ENCODE measurements around the gene LAMTOR4. TPM values are rescaled to one million over a fixed set of nuclear protein-coding genes. Genes with fewer than 3 reads are reported as not detected.

LAMTOR4 gene
- total and polyA plus RNA-seq, 10 of the 15 experiments (the other 5 are each of a cell fraction or from before 2014, with no cell fraction given), result 73.4 to 297 (median 196) TPM

- TF ChIP-seq ZNF687 (IDR thresholded peaks at IDR 0.05), result 0 out of 2 replicates have a peak, but pooled peaks have one; percentile 15
- TF ChIP-seq IKZF2 (IDR thresholded peaks at IDR 0.05), result peak; percentile 81 to 84
- TF ChIP-seq ZNF217 (IDR thresholded peaks at IDR 0.05), result peak; percentile 96
- peak; percentile 58; the same call in 1 of the 2 replicates for TF ChIP-seq NFIC (IDR thresholded peaks at IDR 0.05; ENCODE audit: low read depth, low read length)
- peak; percentile 40; the same call in 1 of the 2 replicates for TF ChIP-seq YY1 (IDR thresholded peaks at IDR 0.05; ENCODE audit: low read depth, low read length)
- peak; percentile 68 for TF ChIP-seq SMARCA5 (IDR thresholded peaks at IDR 0.05)
- TF ChIP-seq ETV6 (conservative IDR thresholded peaks at IDR 0.05 in 1 of 2, IDR thresholded peaks at IDR 0.05 in 1 of 2; ENCODE audit: borderline replicate concordance in 1 of 2, low read depth in 1 of 2), result peak in 1 of 2 experiments; percentile 36; a peak in 2 of 4 replicates
- TF ChIP-seq EED (IDR thresholded peaks at IDR 0.05; ENCODE audit: low read depth), result peak; percentile 80
- TF ChIP-seq CBFB (IDR thresholded peaks at IDR 0.05; ENCODE audit: low read depth), result peak; percentile 60; the same call in 1 of the 2 replicates
- TF ChIP-seq IKZF1 (conservative IDR thresholded peaks at IDR 0.05), result peak; percentile 57; the same call in 1 of the 2 replicates
- TF ChIP-seq ZNF384 (IDR thresholded peaks at IDR 0.05; ENCODE audit: borderline replicate concordance, low read depth, low read length), result peak; percentile 75
- TF ChIP-seq ATF2 (IDR thresholded peaks at IDR 0.05; ENCODE audit: low read length), result peak; percentile 84
- peak; percentile 62 for TF ChIP-seq RUNX3 (IDR thresholded peaks at IDR 0.05; ENCODE audit: low read length)
- peak; percentile 63 for TF ChIP-seq SKIL (IDR thresholded peaks at IDR 0.05; ENCODE audit: low read depth, poor library complexity, severe bottlenecking)
- TF ChIP-seq MTA2 (IDR thresholded peaks at IDR 0.05; ENCODE audit: low read depth), result peak; percentile 68; the same call in 1 of the 2 replicates
- peak; percentile 77 for TF ChIP-seq MLLT1 (IDR thresholded peaks at IDR 0.05)
- 0 out of 2 replicates have a peak, but pooled peaks have one; percentile 14 for TF ChIP-seq ZBTB33 (IDR thresholded peaks at IDR 0.05)
Measured at GRCh38 chr7:100195901-100196322, 47.2 kb downstream of the LAMTOR4 start (continued).

Data from GM12878 (cell line).